Esophagus squamous epithelium (tissue), 5 donors: ENCODE measurements around the gene SUSD4. TPM values are rescaled to one million over a fixed set of nuclear protein-coding genes. Genes with fewer than 3 reads are reported as not detected.
A peak's percentile ranks its signal among the peaks of the same experiment; 100 is the strongest.

ENCODE experiments used
- DNase-seq: peaks from one replicate; lab custom pipeline; 2025; lab: John Stamatoyannopoulos, UW
- H3K27ac ChIP-seq, 4 donors: fragments of 200-600 bp; sonication (generic); one replicate each; pipeline ENCODE4 v1.5.1; 2016 to 2019; ENCODE audit warnings: mild to moderate bottlenecking in 1 of 4
- H3K27me3 ChIP-seq, 4 donors: fragments of 200-600 bp; sonication (generic); 1 replicate in 3 of 4; 2 replicates in 1 of 4; pipeline versions ENCODE4 v1.5.1 to v1.6.0; 2017 to 2021; ENCODE audit warnings: antibody characterized with exemption in 1 of 4
- H3K36me3 ChIP-seq, 3 donors: fragments of 200-600 bp; sonication (generic); one replicate each; pipeline ENCODE4 v1.5.1; 2016 to 2019
- H3K4me1 ChIP-seq, 3 donors: fragments of 200-600 bp; sonication (generic); one replicate each; pipeline ENCODE4 v1.5.1; 2017 to 2019
- H3K4me3 ChIP-seq, 4 donors: fragments of 200-600 bp; sonication (generic); 1 replicate in 3 of 4; 2 replicates in 1 of 4; pipeline ENCODE4 v1.5.1; 2016 to 2019; ENCODE audit warnings: mild to moderate bottlenecking in 2 of 4, moderate library complexity in 1 of 4
- H3K9me3 ChIP-seq, 3 donors: fragments of 200-600 bp; sonication (generic); one replicate each; pipeline ENCODE4 v1.5.1; 2016 to 2019
- POLR2A ChIP-seq, 4 donors: fragments of 450-650 bp; IDR thresholded peaks; one replicate each; pipeline ENCODE4 v1.6.1; 2017; ENCODE audit warnings: antibody characterized with exemption in 4 of 4, mild to moderate bottlenecking in 4 of 4, moderate library complexity in 3 of 4
- WGBS, 2 donors: methylation state at CpG; one replicate each; pipeline ENCODE4 v1.1.5; 2018; 5-methylcytosine and 5-hydroxymethylcytosine counted together
- intact Hi-C: fragments of 100-400 bp; cut with DNase I; formaldehyde crosslinking; loops from one replicate; pipeline ENCODE4 v1.15.0; 2022
- total RNA-seq, 4 donors: library from RNA; depleted of rRNA; stranded (reverse); fragments of >200 nt; gene quantifications; one replicate each; pipeline ENCODE4 v1.1.0, GENCODE V29; 2016
- TF ChIP-seq, protein P1 (sequence below), 6 experiments: fragments of 450-650 bp in 4 of 6; fragments of 200-600 bp in 2 of 6; sonication (generic) in 2 of 6; IDR thresholded peaks; one replicate each; pipeline ENCODE4 v1.5.1; 2016 to 2019; ENCODE audit warnings: antibody characterized with exemption in 6 of 6, mild to moderate bottlenecking in 4 of 6, moderate library complexity in 4 of 6
- donor health status: DM: yes; HTN: yes; CAD: no.

The SUSD4 gene
- total RNA-seq, 4 donors from 2014 or later: 42.7 to 50.6 (median 46.5) TPM

- TF ChIP-seq, protein P1, sequence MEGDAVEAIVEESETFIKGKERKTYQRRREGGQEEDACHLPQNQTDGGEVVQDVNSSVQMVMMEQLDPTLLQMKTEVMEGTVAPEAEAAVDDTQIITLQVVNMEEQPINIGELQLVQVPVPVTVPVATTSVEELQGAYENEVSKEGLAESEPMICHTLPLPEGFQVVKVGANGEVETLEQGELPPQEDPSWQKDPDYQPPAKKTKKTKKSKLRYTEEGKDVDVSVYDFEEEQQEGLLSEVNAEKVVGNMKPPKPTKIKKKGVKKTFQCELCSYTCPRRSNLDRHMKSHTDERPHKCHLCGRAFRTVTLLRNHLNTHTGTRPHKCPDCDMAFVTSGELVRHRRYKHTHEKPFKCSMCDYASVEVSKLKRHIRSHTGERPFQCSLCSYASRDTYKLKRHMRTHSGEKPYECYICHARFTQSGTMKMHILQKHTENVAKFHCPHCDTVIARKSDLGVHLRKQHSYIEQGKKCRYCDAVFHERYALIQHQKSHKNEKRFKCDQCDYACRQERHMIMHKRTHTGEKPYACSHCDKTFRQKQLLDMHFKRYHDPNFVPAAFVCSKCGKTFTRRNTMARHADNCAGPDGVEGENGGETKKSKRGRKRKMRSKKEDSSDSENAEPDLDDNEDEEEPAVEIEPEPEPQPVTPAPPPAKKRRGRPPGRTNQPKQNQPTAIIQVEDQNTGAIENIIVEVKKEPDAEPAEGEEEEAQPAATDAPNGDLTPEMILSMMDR (IDR thresholded peaks at IDR 0.05): no peak
- TF ChIP-seq POLR2A (IDR thresholded peaks at IDR 0.05): no peak
- Histone ChIP-seq H3K27ac (peak overlapping the region in 1 of 4 donors; percentile 45), H3K27me3 (no peaks in the 10 kb centered on the region), H3K4me3 (no peak overlapping the region), H3K36me3 (no peaks in the 10 kb centered on the region), H3K4me1 (peaks cover 6 to 57% (median 12%) of the 10 kb centered on the region in 3 donors), H3K9me3 (no peaks in the 10 kb centered on the region)
- no peak for DNase-seq
- 29 to 45% methylated on average over 1 to 4 of the region's 4 CpGs for WGBS, 2 donors
- intact Hi-C loops: no loop called here
These were observed 32.7 kb downstream of the SUSD4 start for GRCh38 chr1:223331301-223331700.

DNA sequence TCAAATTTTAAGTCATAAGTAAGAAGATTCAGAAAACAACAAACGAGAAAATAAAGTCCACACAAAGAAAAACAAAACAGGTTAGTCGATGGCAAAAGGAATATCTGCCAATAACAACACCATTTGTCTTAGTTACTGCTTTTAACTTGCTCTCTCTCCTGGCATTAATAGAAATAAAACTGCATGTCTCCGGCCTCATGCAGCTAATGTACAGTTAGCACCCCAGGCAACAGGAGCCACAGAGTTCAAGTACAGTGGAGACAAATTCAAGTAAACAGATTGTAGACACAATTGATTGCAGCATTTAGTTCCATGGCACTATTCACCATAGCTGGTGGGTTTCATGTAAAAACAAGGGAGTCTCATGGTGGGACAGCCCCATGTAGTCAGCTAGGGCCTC is 33.5 kb downstream of the SUSD4 start:
- no peak overlapping the region for H3K4me3 ChIP-seq
- DNase-seq: no peak
- TF ChIP-seq, protein P1 (IDR thresholded peaks at IDR 0.05): no peak
- TF ChIP-seq POLR2A (IDR thresholded peaks at IDR 0.05): no peak
- 34 to 36% methylated on average over 3 of the region's 3 CpGs for WGBS, 2 donors
- intact Hi-C loops: no loop called here
- H3K4me1 ChIP-seq: peaks cover 6 to 57% (median 12%) of the 10 kb centered on the region in 3 donors
- no peaks in the 10 kb centered on the region for H3K9me3 ChIP-seq
- no peaks in the 10 kb centered on the region for H3K27me3 ChIP-seq
- peak overlapping the region in 2 of 4 donors; percentile 11 to 45 for H3K27ac ChIP-seq
- no peaks in the 10 kb centered on the region for H3K36me3 ChIP-seq

DNA sequence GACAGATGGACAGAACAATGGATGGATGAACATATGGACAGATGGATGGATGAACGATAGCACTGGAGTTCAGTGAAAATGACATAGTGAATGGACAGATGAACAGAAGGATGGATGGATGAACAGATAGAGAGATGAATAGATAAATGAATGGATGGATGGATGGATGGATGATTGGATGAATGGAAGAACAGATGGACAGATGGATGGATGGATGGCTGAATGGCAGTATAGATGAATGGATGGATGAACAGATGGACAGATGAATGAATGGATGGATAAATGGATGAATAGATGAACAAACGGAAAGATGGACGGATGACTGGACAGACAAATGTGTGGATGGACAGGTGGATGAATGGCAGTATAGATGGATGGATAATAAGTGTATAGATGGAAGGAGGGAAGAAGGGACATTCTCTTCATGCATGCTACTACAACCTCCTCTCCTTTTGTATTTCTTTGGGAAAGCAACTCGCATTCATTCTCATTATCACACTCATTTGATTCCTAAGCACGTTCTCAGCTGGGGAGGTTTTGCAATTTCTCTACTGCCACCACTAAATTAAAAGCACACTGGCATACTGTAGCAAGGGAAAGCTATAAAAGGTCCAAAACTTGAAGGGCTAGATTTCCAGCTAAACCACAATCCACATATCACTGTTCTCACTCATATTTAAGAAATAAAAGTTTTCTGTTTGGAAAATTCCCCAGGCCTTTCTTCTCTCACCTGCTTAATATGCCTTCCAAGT is 34.1 kb downstream of the SUSD4 start:
- intact Hi-C loops: no loop called here
- DNase-seq: no peak
- Histone ChIP-seq H3K4me1 (peaks cover 6 to 57% (median 12%) of the 10 kb centered on the region in 3 donors), H3K27ac (peak overlapping the region in 2 of 4 donors; percentile 11 to 83), H3K27me3 (no peaks in the 10 kb centered on the region), H3K36me3 (no peaks in the 10 kb centered on the region), H3K9me3 (no peaks in the 10 kb centered on the region), H3K4me3 (no peak overlapping the region)
- WGBS, 2 donors: 80 to 84% methylated on average over 5 of the region's 5 CpGs
- TF ChIP-seq POLR2A (IDR thresholded peaks at IDR 0.05): no peak
- TF ChIP-seq, protein P1 (IDR thresholded peaks at IDR 0.05): no peak

DNA sequence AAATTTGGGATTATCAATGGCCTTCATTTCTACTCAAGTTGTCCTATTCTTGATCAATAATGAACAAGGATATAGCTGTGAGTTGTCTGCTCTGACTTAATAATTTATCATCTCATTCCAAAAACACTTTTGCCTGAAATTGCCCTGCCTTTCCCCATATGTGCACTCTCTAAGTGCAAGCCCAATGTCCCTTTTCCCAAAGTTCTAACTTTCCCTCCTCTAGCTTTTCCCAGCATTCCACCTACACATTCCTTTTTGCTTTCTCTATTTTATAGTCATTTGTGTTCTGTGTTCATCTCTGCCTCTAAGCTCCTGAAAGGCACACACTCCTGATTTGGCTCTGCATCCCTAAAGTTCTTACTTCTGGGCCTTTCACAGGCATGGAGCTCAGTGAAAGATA is 34.7 kb downstream of the SUSD4 start:
- Histone ChIP-seq H3K36me3 (no peaks in the 10 kb centered on the region), H3K9me3 (no peaks in the 10 kb centered on the region), H3K27me3 (no peaks in the 10 kb centered on the region), H3K4me1 (peaks cover 6 to 57% (median 12%) of the 10 kb centered on the region in 3 donors), H3K27ac (peak overlapping the region in 2 of 4 donors; percentile 80 to 83), H3K4me3 (no peak overlapping the region)
- intact Hi-C loops: no loop called here
- TF ChIP-seq, protein P1 (IDR thresholded peaks at IDR 0.05): no peak
- TF ChIP-seq POLR2A (IDR thresholded peaks at IDR 0.05): no peak
- no peak for DNase-seq

DNA sequence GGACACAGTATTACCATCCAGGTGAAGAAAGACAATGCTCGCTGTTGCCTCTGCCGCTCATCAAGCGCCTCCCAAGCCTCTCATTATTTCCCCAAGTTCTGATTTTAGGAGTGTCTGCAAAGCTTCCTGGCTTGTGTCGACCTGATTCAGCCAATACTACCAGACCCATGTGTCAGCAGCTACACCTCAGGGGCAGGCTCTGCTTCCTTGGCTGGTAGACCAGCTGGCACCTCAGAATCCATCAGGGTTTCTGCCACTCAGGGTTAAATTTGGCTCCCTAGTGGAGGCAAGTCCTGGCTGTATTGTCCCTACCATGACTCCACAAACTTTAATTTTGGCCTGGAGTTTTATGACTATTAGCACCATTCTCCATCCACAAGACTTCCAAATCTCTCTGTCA is 35.4 kb downstream of the SUSD4 start:
- DNase-seq: no peak
- no peak for TF ChIP-seq POLR2A (IDR thresholded peaks at IDR 0.05)
- TF ChIP-seq, protein P1 (IDR thresholded peaks at IDR 0.05): no peak
- intact Hi-C loops: no loop called here

More for the DNA sequence above, 35.4 kb downstream of the SUSD4 start:
- peak overlapping the region; percentile 54 to 83 (median 68) for H3K27ac ChIP-seq
- H3K4me1 ChIP-seq: peaks cover 6 to 57% (median 12%) of the 10 kb centered on the region in 3 donors
- no peaks in the 10 kb centered on the region for H3K9me3 ChIP-seq
- no peak overlapping the region for H3K4me3 ChIP-seq
- WGBS, 2 donors: 48 to 54% methylated on average over 4 of the region's 4 CpGs
- no peaks in the 10 kb centered on the region for H3K36me3 ChIP-seq
- no peaks in the 10 kb centered on the region for H3K27me3 ChIP-seq
